Suppressor macrophage treated with lipopolysaccharide for 1 hour (primary cell): ENCODE measurements around the gene LRTM2.

Experiments used
- DNase-seq, 3 donors: peaks; one replicate each; pipeline ENCODE4 v3.0.0-alpha.2; 2020 to 2022

Gene LRTM2

DNA sequence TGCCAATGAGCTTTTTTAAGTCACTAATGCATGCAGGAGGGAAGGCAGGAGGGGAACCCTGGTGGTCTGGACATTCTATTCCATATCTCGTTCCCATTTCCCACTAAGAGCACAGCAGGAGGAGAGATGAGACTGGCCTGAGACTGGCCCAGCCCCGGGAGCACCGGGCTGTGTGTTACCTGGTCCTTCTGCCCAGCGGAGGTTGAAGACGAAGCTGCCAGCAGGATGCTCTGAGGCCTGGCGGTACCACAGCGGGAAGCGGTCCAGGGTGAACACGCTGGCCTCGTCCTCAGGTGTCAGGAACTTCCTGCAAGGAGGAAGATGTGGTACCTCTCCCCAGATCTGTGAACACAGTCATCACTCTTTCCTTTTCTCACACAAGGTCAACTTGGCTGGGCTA, 23.9 kb downstream of the LRTM2 start:
- DNase-seq, result no peak

GRCh38 chr12:1844661-1845409, 24.5 kb downstream of the LRTM2 start:
- DNase-seq, result no peak

- DNase-seq, result no peak
Observed at GRCh38 chr12:1845427-1845826, 25.1 kb downstream of the LRTM2 start.

- no peak for DNase-seq
Observed at GRCh38 chr12:1845886-1846285, 25.5 kb downstream of the LRTM2 start.

- no peak for DNase-seq
Observed at GRCh38 chr12:1846421-1847405, 26.3 kb downstream of the LRTM2 start.

- no peak for DNase-seq
Observed at GRCh38 chr12:1847411-1847810, 27.0 kb downstream of the LRTM2 start.

DNA sequence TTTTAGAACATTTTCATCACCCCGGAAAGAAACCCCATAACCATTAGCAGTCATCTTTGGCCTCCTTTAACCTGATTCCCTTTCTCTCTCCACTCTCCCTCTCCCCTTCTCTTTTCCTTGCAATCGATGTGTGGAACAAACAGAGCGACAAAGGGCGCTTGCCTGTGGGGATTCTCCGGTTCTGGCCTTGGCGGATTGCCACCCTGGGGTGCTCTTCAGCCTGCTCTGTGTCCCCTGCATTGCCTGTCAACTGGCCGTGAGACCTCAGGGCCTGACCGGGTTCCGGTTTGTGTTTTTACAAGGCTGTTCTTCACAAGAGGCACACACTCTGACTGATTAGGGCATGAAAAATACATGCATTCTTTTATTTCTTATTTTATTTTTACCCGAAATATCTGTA, 27.8 kb downstream of the LRTM2 start:
- no peak for DNase-seq

DNA sequence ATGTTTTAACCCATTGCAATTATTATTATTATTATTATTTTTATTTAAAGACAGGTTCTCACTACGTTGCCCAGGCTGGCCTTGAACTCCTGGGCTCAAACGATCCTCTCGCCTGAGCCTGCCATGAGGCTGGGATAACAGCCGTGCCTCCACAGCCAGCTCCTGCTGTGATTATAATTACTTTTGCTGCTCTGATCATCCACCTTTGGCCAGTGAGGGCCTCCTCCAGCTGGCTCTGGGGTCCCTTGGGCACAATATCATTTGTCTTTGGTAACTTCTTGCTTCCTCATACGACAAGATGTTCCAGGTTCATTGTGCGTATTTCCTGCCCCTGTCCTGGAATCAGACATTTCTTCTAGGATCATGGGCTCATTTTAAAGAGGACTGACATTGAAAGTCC, 28.4 kb downstream of the LRTM2 start:
- DNase-seq, result no peak

DNA sequence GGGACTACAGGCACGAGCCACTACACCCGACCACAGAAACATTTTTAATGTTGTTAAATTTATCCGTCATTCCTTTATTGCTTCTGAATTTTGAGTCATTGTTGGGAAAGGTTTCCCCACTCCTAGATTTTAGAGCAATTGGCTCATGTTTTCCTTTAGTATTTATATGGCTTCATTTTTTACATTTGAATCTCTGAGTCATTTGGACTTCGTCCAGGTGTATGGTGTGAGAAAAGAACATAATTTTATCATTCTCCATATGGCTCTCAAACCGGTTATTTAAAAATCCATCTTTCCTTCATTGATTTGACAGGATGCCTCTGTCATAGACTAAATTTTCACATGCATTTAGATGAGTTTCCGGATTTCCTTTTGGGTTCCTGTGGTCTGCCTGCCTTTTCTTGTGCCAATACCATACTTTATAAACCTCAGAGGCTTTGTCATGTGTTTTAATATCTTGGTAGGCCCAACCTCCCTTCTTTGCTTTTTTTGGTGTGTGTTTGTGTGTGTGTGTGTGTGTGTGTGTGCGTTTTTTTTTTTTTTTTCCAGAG, 30.9 kb downstream of the LRTM2 start:
- no peak for DNase-seq

DNA sequence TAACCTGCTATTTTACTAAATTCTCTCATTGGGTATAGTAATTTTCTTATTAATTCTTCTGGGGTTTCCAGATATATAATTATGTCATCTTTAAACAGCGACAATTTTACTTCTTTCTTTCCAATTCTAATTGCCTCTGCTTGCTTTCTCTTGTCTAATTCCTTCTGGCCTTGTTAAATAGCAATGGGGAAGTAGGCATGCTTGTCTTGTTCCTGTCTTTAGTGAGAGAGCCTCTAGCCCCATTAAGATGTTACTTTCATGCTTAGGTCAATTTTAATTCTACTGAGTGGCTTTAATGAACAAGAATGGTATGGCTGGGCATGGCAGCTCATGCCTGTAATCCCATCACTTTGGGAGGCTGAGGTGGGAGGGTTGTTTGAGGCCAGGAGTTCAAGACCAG, 31.7 kb downstream of the LRTM2 start:
- peak in 1 of 3 donors; percentile 25 for DNase-seq

- no peak for DNase-seq
Observed at GRCh38 chr12:1853716-1854115, 33.4 kb downstream of the LRTM2 start.

DNA sequence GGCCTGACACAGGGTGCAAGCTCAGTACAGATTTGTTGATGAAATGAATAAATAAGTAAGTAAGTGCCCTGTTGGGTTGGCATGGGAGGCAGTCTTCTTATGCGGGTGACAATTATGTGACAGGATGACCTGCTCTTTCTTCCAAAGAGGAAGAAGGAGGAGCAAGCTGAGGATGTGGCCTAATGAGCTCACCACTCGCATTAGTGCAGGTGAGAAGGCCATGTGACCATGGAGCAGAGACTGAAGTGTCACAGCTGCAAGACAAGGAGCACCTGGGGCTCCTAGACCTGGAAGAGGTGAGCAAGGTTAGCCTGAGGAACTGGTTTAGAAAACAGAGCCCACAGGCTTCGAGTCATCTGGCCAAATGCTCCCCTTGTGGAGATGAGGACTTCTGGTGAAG, 34.9 kb downstream of the LRTM2 start:
- DNase-seq, result no peak

DNA sequence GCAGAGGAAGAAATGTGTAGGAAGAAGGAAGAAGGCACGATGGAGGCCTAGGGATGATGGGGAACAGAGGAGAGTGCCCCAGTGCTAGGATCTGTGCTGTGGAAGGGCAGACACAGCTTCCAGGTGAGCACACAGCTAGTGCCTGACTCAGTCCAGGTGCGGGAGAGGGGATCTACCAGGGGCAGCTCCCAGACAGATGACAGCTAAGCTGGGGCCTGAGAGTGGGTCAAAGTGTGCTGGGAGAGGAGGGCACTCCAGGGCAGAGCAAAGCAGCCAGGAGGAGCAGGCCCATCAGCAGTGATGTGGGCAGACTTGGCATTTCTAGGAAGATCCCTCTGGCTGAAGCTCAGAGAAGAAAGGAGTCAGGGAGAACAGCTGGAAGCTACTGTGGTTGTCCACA, 36.7 kb downstream of the LRTM2 start:
- no peak for DNase-seq

DNA sequence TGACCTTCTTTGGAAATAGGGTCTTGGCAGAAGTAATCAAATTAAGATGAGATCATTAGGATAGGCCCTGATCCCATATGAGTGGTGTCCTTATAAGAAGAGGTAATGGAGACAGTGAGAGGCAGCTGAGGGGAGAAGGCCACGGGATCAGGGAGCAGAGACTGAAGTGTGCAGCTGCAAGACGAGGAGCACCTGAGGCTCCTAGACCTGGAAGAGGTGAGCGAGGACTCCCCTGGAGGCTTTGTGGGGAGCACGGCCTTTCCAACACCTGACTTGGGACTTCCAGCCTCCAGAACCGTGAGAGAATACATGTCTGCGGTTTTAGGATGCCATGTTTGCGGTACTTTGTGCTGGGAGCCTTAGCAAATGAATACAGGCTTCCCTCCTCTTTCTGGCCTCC, 37.5 kb downstream of the LRTM2 start:
- no peak for DNase-seq

DNA sequence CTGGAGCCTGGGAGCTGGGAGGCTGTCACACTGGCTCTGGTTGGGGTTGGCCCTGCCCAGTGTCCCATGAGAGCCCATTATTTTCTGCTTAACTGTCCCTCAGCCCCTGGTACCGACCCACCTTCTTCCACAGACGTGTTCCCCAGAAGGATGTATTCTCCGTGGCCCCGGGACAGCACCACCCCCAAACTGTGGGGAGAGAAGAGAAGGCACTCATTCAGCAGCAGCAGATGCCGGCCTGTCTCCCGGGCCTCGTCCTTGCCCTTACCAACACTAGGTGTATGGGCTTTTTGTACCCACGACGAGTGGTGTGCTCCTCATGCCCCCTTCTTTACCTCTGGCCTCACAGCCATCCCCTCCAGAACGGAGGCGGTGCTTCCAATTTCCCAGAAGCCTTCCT, 38.1 kb downstream of the LRTM2 start:
- no peak for DNase-seq

GRCh38 chr12:1859643-1860042, 39.3 kb downstream of the LRTM2 start:
- DNase-seq, result no peak

GRCh38 chr12:1862973-1863372, 42.6 kb downstream of the LRTM2 start:
- no peak for DNase-seq

GRCh38 chr12:1863823-1864222, 43.5 kb downstream of the LRTM2 start:
- no peak for DNase-seq

- no peak for DNase-seq
Observed at GRCh38 chr12:1864456-1864855, 44.1 kb downstream of the LRTM2 start.

DNA sequence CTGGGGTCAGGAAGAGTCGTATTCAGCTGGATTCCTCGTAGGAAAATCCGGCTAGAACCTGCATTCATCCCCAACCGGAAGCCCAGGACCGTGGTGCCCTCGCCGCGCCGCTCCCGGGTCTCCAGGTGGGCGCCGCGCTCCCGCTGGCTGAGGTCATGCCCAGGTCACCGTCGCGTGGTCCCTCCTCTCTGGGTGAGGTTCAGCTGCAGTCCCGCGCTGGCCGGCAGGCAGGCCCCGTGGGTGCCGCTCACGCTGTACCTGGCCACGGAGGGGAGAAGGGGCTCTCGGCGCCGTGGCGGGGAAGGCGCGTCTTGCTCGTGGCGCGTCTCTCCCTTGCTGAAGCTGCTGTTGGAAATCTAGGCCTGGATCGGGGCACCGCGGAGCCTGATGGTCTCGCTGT, 44.5 kb downstream of the LRTM2 start:
- no peak for DNase-seq

DNA sequence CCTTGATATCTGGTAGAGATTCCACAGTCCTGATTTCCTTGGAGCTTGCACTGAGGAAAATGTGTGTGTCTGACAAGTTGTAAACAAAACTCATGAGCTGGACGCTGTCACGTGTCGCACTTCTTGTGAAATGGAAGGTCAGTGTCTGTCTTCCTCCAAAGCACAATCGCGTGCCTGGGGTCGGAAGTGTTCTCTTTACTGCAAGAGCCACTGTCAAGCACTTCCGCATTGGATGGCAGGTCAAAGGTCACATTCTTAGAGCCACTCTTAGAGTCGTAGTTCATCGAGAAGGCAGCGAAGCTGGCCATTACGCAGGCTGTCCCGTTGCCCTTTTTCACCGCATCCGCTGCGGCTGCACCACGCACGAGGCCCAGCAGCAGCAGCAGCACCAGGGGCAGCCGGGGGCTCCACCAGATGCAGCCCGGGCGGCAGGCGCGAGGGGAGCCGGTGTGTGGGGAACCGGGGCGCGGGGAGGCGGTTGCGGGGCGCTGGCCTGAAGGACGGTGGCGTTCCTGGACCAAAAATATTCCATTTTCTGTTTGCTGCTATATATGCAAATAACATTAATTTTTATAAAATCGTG, 45.0 kb downstream of the LRTM2 start:
- no peak for DNase-seq

DNA sequence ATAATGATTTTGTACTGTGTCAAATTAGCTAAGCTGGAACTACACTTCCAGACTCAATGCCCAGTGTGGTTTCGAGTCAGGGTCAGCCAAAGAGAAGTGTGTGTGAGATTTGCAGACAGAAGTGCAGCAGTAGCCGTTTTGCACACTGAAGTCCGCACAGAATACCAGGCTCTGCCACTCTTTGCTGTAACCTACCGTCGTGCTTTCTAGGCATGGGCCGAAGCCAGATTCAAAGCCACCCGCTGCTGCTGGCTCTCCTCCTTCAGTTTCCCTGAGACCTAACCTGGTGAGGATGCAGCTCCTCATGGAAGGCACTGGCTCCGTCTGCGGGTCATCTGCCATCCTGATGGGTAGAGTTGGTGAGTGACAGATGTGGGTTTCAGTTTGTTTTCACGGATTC, 48.8 kb downstream of the LRTM2 start:
- DNase-seq, result no peak

- DNase-seq, result no peak
Observed at GRCh38 chr12:1870086-1870485, 49.7 kb downstream of the LRTM2 start.
